WI38 (cell line): ENCODE data around the gene TTN.

Experiments
- H3K4me3 ChIP-seq: 2 replicates; pipeline ENCODE4 v1.5.1; 2011; ENCODE audit warnings: low read depth, mild to moderate bottlenecking, control low read depth, low read length
- TF ChIP-seq, protein P1 (sequence below): IDR thresholded peaks from 2 replicates; pipeline ENCODE4 v1.5.1; 2012; ENCODE audit warnings: low read depth, mild to moderate bottlenecking, control low read depth, low read length

The TTN gene

DNA sequence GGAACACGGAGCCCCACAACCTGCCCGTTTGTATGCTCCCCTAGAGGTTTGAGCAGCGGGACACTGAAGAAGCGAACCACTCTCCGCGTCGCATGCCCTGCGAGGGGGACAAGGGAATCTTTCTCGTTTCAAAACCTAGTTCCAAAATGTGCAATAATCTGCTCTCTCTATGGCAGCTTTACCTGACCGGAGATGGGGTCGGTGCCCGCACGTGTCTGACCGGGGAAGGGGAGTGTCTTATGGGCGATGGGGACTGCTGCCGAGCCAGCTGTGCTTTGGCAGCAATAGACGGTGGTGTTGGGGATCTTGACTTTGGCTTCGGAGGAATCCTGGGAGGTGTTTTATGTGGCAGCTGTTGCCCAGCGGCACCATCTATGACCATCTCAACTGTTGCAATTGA lies 7.9 kb downstream of the TTN start:
- H3K4me3 ChIP-seq = no peak overlapping the region
- TF ChIP-seq, protein P1, sequence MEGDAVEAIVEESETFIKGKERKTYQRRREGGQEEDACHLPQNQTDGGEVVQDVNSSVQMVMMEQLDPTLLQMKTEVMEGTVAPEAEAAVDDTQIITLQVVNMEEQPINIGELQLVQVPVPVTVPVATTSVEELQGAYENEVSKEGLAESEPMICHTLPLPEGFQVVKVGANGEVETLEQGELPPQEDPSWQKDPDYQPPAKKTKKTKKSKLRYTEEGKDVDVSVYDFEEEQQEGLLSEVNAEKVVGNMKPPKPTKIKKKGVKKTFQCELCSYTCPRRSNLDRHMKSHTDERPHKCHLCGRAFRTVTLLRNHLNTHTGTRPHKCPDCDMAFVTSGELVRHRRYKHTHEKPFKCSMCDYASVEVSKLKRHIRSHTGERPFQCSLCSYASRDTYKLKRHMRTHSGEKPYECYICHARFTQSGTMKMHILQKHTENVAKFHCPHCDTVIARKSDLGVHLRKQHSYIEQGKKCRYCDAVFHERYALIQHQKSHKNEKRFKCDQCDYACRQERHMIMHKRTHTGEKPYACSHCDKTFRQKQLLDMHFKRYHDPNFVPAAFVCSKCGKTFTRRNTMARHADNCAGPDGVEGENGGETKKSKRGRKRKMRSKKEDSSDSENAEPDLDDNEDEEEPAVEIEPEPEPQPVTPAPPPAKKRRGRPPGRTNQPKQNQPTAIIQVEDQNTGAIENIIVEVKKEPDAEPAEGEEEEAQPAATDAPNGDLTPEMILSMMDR = no peak

DNA sequence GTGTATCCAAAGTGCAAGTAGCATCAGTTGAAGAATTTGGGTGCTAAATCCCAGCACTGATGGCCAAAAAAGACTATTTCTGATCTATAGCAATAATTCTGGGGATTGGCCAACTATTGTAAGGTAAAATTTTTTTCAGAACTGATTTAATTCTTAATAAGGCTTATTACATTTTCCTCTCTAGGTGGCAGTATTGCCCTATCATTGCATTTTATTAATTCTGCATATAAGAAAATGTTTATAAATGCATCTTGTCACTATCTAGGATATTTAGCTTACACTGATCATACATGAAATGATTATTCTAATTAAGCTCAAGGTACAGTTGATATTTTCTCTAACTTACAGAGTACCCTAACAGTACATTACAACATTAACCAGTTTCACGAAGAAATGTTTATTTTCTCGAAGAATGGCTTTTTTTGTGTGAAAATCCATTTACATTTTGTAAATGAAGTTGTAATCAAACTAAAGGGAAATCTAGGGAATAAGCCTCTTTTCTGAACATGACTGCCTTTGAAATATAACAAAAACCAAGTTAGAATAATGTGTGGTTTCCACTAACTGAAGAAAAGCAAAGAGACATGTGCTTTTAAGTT lies 11.0 kb downstream of the TTN start:
- H3K4me3 ChIP-seq = no peak overlapping the region
- TF ChIP-seq, protein P1 = peak; percentile 21; the same call in 1 of the 2 replicates

DNA sequence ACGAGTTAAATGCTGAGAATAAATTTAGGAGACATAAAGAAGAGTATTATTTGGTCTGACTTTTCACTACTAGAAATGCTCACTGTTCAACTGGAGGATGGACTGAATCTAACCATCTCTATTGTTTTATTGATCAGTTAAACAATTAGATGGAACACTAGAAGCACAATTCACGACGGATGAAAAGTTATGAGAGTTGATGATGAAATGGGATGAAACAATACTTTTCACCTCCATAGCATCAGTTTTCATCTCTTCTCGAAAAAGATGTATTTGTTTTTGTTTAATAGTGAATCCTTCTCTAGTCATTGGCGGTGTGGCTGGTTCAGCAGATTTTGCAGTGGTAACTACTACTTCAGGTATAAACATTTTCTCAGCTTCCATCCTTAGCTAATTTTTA lies 19.3 kb downstream of the TTN start:
- TF ChIP-seq, protein P1 = no peak
- H3K4me3 ChIP-seq = no peak overlapping the region

DNA sequence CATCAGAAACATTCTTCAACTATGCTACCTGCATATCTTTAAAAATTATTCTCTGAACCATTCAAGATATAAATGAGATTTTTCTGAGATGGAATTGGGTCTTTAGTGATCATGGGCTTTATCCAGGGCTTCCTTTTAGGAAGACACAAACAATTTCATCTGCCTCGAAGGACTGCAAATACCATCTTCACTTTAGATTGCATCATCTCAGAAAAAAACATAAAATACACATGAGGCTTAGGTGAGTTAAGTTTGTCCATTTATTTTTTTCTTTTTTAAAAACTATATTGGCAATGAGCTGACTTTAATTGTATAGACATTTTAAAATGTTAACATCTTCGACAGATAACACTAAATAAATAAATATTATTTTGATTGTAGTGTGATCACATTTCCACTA lies 20.1 kb downstream of the TTN start:
- TF ChIP-seq, protein P1 = no peak
- H3K4me3 ChIP-seq = no peak overlapping the region

DNA sequence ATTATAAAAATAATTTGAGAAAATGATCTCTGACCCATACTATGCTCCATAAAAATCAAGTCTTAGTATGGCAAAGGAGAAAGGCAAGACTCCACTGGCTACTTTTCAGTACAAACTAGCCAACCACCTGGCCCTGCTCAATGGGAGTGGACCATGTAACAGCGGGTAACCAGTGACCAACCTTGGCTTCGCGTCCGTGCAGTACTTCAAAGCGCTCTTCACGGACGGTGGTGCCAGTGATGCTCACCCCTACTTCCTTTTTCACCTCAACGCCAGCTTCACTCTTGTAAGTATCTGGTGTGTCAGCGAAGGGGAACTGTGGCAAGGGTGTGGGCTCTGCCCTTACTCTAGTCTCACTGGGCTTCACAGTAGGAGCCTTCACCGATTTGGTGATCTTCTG lies 23.3 kb downstream of the TTN start:
- TF ChIP-seq, protein P1 = no peak
- H3K4me3 ChIP-seq = no peak overlapping the region

DNA sequence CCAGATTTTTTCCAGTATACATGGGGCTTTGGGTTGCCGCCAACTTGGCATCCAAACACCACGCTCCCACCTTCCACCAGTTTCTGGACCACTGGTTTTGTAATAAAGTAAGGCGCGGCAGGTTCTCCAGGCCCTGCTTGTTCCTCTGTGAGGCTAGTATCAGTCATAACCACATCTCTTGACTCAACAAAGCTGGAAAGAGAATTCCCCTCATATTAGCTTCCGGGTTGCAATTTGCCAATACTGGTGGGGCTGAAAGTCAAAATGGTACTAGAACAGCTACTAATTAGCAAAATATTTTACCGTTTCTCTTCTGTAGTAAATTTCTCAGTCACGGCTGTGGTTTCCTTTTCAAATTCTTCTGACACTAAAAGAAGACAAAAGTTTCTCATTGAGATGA lies 25.0 kb downstream of the TTN start:
- no peak overlapping the region for H3K4me3 ChIP-seq
- TF ChIP-seq, protein P1 = no peak

DNA sequence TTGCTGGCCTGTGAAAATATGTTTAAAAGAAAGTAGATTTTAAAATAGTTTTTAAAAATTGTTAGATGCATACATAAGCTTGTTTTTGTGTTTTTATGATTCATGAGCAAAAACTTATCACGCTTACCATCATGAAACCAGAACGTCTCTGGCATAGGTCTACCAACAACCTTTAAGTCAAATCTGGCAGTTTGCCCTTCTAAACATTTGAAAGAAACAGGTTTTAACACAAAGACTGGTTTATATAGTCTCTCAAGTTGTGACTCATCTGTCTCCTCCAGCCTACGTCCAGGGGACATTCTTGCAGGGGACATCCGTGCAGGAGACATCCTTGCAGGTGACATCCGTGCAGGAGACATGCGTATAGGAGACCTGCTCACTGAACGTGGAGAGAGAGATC lies 29.6 kb downstream of the TTN start:
- no peak overlapping the region for H3K4me3 ChIP-seq
- TF ChIP-seq, protein P1 = no peak
